Activated T-helper 1 cell treated with Interleukin-2 at 50 U/mL for 16 hours (primary cell): ENCODE results near the gene CAVIN4.

Experiments used
- DNase-seq: peaks from one replicate; pipeline ENCODE4 v3.0.0-alpha.2; 2020; ENCODE audit warnings: low read depth

CAVIN4 gene

DNA sequence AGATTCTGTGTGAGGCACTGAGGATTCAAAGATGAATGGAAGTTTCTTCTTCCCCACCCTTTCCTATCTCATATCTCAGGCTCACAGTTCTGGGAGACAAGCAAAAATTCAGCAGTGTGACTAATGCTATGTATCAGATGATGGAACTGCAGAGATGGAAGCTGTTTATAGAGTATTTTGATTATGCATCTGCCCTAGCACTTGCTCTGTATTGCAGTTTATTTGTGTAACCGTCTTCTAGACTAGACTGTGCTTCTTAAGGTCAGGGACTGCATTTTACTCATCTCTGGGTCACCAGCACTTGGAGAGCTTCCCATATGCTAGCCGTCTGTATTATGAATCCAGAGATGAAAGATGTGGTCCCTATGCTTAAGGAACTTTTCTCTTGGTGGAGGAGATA is 12.6 kb downstream of the CAVIN4 start:
- DNase-seq: no peak

DNA sequence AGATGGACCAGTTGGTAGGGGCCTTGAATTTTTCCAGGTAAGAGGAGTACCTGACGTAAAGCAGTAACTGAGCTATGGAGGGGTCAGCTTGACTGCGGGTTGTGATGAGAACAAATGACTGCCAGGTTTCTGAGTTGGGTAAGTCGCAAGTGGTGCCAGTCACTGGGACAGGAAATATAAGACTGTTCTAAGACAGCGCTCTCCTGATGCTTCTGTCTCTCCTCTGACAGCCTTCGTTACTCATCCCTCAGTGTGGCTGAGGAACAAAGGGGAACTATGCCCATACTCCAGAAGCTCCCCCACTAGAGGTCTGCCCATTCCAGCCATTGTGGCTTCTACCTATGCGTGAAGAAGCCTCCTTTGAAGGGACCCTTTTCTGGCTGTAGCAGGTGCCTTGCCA is 13.3 kb downstream of the CAVIN4 start:
- DNase-seq: no peak

DNA sequence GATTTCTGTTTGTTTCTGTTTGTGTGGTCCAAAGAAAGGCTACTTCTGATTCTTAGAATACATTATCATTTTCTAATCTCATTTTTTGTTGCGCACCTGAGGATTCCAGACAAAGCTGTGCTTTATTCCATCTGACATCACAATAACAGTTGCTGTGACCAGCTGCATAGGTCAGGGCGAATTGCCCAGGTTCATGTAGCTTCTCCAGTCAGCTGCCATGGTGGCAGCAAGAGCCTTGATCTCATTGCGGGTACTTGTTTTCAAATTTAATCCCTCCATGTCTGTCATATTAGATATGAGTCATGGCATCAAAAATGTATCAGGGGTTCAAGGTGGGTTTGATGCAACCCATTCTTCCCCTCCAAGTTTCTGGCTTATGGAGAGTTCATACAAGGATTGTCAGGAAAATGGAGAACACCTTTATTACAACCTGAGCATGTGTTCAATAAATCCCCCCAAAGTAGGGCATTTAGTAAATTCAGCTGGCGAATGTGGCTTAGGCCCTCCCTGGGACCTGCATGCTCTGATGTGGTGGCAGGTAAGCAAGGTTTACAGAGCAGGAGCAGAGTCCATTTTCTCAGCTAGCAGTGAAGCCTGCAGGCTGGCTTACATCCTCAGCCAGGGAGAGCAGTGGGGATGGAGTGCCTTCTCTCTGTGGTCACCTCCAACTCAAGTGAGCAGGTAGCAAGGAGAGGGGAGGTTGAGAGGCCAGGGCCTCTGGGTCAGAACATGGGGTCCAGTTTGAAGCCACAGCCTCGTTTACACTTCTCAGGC is 13.9 kb downstream of the CAVIN4 start:
- DNase-seq: no peak

DNA sequence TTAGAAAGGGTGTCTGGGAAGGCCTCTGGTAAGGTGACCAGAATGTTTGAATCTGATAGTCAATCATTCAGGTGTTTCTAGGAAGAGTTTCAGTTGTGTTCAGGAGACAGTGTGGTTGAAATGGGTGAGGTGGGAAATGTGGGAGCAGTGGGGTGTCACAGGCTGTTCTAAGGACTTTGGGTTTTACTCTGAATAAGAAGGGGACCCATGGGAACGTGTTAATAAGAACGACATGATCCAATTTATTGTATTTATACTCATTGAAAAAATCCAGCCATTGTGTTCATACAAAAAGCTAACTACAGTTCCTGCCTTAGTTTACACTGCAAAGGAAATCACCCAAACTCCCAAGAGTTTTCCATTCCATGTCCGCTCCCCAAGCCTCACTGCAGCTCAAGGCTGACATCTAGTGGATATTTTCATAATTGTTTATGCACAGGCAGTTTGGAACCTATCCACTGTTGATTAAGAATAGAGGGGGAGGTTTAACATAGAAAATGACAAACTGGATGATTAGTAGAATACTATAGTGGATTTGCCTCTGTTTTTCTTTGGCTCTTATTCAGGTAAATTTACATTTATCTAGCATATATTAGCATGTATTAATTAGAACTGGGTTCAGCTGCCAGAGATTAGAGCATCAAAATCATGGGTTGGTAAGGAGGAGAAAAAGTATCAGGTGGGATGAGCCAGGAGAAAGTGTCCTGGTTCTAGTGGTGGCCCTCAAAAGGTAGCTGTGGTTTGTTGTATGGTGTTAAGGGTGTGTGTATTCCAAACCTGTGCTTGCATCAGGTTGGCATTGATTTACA is 17.7 kb downstream of the CAVIN4 start:
- no peak for DNase-seq

DNA sequence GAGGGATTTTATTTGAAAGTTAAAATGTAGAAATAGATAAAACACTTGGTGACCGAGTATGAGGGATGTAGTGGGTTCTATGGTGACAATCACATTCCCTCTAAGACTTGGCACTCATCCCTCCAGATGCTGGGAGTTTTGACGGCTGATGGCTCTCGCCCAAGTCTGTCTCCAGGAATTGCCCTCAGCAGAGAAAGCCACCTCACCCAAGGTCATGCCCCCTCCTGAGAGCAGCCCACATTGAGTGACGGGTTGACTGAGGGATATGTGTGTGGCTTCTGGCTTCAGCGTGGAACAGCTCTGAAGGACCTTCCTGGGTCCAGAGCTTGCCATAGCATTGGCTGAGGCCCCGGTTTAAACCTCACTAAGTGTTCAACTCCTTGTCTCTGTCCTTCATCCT is 19.4 kb downstream of the CAVIN4 start:
- DNase-seq: no peak

DNA sequence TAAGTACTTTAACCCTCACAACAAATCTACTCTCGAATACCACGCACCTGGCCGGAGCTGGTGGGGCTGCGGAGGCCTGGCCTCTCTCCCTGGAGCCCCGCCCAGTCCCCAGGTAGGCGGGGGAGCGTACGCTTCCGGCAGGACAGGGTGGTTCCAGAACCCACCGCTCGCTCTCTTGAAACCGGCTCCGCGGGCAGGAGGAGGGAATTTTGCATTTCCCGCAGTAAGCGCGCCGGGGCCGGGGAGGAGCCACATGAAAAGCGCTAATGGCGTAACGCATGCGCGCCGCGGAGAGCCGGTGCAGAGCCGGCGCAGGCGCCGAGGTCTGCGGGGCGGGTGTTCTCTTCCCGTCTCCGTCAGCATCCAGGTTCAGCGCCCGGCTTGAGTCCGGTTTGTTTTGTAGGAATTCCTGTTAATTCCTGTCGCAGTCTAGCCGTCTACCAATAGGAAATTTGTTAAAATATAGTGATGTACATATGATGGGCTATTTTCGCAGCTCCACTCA is 20.8 kb downstream of the CAVIN4 start:
- peak; percentile 72 for DNase-seq

DNA sequence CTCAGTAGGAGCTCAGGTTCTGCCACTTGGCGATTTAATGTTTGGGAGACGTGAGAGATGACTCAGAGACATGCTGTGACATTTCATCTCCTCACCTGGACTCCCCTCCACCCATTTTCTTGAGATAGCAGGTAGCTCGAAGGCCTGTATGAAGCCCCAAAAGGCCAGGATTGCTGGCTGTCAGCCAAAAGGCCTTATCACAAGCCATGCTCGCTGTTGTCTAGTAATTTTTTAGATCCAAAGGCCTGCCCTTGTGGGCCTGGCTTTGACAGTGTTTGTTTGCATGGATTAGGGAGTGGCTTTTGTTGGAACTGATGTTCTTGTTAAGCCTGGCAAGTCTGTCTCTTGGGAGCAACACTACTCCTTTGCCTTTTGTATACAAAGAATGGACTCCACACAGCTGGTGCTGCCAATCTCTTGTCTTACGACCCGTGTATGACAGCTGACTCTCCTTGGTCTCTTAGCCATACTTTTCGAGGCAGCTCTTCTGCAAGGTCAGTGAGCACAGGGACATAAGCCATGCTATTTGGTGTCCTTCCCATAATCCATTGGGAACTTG is 22.7 kb downstream of the CAVIN4 start:
- no peak for DNase-seq

DNA sequence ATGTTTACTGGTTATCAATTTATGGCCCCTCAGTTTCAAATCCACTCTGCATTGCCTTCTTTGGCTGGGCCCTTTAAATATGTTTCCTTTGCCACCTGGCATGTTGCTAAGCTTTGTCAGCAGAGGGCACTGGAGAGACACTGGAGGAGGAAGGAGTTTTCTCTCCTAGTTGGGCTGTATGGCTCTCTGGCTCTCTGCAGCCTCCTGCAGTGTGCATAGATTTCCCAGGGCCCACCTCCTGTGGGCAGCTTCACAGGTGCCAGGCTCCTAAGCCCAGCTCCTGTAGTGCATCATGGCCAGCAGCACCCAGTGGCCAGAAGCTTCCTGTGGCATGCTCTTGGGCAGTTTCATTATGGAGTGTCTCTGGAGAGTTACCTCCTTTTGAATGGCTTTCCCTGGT is 23.3 kb downstream of the CAVIN4 start:
- no peak for DNase-seq

DNA sequence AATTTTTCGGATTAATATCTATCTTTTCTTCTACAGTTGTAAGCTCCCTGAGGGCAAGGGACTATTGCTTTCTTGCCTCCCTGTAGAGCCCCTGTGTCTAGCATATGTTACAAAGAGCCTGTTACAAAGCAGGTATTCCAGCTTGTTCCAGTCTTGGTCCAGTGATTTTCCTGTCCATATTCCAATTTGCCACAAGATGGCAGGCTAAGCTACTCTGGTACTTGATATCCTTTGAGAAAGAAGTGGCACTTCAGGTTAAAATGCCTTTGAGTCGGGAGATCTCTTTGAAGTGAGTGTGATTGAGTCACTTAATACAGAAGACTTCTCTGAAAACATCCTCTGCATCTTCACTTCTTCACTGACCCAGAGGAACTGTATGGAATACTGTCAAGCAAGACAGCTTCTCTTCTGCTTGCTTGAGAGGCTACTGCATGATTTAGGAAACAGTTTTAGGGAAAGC is 24.5 kb downstream of the CAVIN4 start:
- DNase-seq: no peak

DNA sequence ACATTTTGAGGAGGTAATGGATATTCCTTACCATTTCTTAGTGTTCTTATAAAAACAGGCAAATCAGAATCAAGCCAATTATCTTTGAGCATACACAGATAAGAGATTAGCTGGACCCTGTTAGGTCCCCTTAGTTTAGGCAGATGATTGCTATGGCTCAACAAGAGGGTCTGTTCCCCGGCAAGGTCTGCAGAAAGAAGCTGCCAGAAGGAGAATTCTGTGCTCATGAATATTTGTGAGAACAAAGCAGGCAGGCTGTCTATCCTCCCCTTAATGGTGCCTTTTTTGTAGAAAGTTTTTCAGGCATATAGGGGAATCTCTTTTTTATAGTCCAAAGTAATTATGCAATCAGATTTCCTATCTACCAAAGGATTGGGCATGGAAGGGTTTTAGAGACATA is 27.5 kb downstream of the CAVIN4 start:
- DNase-seq: no peak

DNA sequence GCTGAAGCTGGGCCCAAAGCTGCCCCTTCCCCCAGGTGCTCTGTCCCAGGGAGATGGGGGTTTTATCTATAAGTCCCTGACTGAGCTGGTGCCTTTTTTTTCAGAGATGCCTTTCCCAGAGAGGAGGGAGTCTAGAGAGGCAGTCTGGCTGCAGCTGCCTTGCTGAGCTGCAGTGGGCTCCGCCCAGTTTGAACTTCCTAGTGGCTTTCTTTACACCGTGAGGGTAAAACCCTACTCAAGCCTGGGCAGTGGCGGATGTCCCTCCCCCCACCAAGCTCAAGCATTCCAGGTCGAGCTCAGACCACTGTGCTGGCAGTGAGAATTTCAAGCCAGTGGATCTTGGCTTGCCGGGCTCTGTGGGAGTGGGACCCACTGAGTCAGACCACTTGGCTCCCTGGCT is 41.3 kb downstream of the CAVIN4 start:
- DNase-seq: no peak

DNA sequence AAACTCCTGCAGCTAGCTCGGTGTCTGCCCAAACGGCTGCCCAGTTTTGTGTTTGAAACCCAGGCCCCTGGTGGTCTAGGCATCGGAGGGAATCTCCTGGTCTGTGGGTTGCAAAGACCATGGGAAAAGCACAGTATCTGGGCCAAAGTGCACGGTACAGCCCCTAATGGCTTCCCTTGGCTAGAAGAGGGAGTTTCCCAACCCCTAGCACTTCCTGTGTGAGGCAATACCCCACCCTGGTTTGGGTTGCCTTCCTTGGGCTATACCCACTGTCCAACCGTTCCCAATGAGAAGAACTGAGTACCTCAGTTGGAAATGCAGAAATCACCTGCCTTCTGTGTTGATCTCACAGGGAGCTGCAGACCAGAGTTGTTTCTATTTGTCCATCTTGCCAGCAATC is 41.8 kb downstream of the CAVIN4 start:
- DNase-seq: no peak

DNA sequence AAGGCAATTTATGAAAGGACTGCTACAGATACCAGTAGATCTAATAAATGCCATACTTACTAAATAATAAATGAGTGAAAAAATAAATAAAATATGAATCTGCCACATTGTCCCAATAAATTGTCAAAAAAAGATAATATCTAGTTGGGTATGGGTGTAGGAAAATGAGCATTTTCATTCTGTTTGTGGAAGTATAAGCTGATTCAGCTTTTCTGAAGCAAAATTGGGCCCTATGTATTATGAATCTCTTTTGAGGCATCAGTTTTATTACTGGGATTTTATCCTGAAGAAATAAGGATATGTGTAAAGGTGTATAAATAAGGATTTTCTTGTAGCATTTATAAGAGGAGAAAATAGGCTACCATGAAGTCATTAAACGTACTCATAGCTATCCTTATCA is 46.1 kb downstream of the CAVIN4 start:
- DNase-seq: no peak

DNA sequence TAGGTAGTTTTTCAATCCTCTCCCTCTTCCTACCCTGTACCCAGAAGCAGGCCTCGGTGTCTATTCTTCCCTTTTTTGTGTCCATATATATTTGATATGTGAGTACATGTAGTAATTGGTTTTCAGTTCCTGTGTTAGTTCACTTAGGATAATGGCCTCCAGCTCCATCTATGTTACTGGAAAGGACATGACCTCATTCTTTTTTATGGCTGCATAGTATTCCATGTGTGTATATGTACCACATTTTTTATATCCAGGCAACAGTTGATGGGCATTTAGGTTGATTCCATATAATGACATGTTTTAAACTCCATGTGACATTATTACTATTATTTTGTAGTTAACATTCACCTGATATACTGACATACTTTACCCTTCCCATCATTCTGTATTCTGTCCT is 49.1 kb downstream of the CAVIN4 start:
- DNase-seq: no peak

DNA sequence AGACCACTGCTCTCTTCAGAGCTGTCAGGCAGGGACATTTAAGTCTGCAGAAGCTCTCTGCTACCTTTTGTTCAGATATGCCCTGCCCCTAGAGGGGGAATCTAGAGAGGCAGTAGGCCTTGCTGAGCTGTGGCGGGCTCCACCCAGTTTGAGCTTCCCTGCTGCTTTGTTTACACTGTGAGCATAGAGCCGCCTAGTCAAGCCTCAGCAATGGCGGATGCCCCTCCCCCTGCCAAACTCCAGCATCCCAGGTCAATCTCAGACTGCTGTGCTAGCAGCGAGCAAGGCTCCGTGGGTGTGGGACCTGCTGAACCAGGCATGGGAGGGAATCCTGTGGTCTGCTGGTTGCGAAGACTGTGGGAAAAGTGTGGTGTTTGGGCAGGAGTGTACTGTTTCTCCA is 59.9 kb downstream of the CAVIN4 start:
- DNase-seq: no peak
